Lower lobe of right lung (tissue), 2 donors: ENCODE data around the gene ESM1. TPM values are rescaled to one million over a fixed set of nuclear protein-coding genes. Genes with fewer than 3 reads are reported as not detected.

ENCODE experiments used
- ATAC-seq, 2 donors: fragments of 200-7000 bp; cut with Tn5 transposase; one replicate each; pipeline ENCODE4 v1.9.1; 2020 to 2022; ENCODE audit warnings: mild to moderate bottlenecking in 2 of 2, moderate library complexity in 2 of 2
- DNase-seq: peaks from one replicate; pipeline ENCODE4 v3.0.0-alpha.2; 2020
- H3K27ac ChIP-seq: fragments of 200-600 bp; one replicate; pipeline ENCODE4 v1.8.0; 2022
- H3K27me3 ChIP-seq: fragments of 200-600 bp; one replicate; pipeline ENCODE4 v1.8.0; 2022; ENCODE audit warnings: low read depth
- H3K36me3 ChIP-seq: fragments of 200-600 bp; one replicate; pipeline ENCODE4 v1.8.0; 2022; ENCODE audit warnings: mild to moderate bottlenecking
- H3K4me1 ChIP-seq: fragments of 200-600 bp; one replicate; pipeline ENCODE4 v1.8.0; 2022
- H3K4me3 ChIP-seq: fragments of 200-600 bp; one replicate; pipeline ENCODE4 v1.8.0; 2022; ENCODE audit warnings: mild to moderate bottlenecking
- H3K9me3 ChIP-seq: fragments of 200-600 bp; one replicate; pipeline ENCODE4 v1.8.0; 2022
- CTCF ChIP-seq: fragments of 200-600 bp; IDR thresholded peaks from one replicate; pipeline ENCODE4 v1.8.0; 2022; ENCODE audit warnings: antibody characterized with exemption, mild to moderate bottlenecking
- intact Hi-C: fragments of 100-400 bp; cut with DNase I; formaldehyde crosslinking; loops from one replicate; pipeline ENCODE4 v1.11.0; 2022
- total RNA-seq: library from RNA; stranded (reverse); fragmentation: NEBNext Ultra II Directional; extraction: Animal tissue kit (Norgen Biotek cat#: 25700); gene quantifications from one replicate; pipeline ENCODE4 v1.2.1, GENCODE V29; 2021
- donor health status: DM: no; HTN: yes; CAD: no; lungs with severe emphysema.

The ESM1 gene
- total RNA-seq, 1 donor from 2014 or later: 0.68 TPM

- TF ChIP-seq CTCF: peak; percentile 66
- Histone ChIP-seq H3K9me3 (no peaks in the 10 kb centered on the region), H3K36me3 (no peaks in the 10 kb centered on the region), H3K27ac (no peak overlapping the region), H3K4me3 (no peak overlapping the region), H3K4me1 (no peaks in the 10 kb centered on the region), H3K27me3 (no peaks in the 10 kb centered on the region)
- intact Hi-C loops: no loop called here
- ATAC-seq: no peak
- DNase-seq: no peak
Measured at GRCh38 chr5:54944364-54944763, 41.0 kb downstream of the ESM1 start.

- ATAC-seq (no peak), DNase-seq (no peak)
- Histone ChIP-seq H3K27me3 (no peaks in the 10 kb centered on the region), H3K36me3 (no peaks in the 10 kb centered on the region), H3K9me3 (no peaks in the 10 kb centered on the region), H3K27ac (no peak overlapping the region), H3K4me3 (no peak overlapping the region), H3K4me1 (no peaks in the 10 kb centered on the region)
- TF ChIP-seq CTCF: no peak
- intact Hi-C loops: no loop called here
Measured at GRCh38 chr5:54942064-54942778, 43.2 kb downstream of the ESM1 start.

GRCh38 chr5:54936201-54936600, 49.2 kb downstream of the ESM1 start:
- no peaks in the 10 kb centered on the region for H3K9me3 ChIP-seq
- no peaks in the 10 kb centered on the region for H3K36me3 ChIP-seq
- no peak for TF ChIP-seq CTCF
- DNase-seq (no peak), ATAC-seq (no peak)
- no peak overlapping the region for H3K27ac ChIP-seq
- no peaks in the 10 kb centered on the region for H3K4me1 ChIP-seq
- intact Hi-C loops: no loop called here
- H3K27me3 ChIP-seq: peaks cover 10% of the 10 kb centered on the region
- no peak overlapping the region for H3K4me3 ChIP-seq

GRCh38 chr5:54932789-54933188, 52.6 kb downstream of the ESM1 start:
- H3K4me1 ChIP-seq: no peaks in the 10 kb centered on the region
- H3K9me3 ChIP-seq: no peaks in the 10 kb centered on the region
- no peak for TF ChIP-seq CTCF
- no peak for DNase-seq
- peaks cover 10% of the 10 kb centered on the region for H3K27me3 ChIP-seq
- H3K36me3 ChIP-seq: no peaks in the 10 kb centered on the region
- intact Hi-C loops: no loop called here
- H3K4me3 ChIP-seq: no peak overlapping the region
- no peak overlapping the region for H3K27ac ChIP-seq
- no peak for ATAC-seq

GRCh38 chr5:54930736-54931135, 54.7 kb downstream of the ESM1 start:
- intact Hi-C loops: no loop called here
- no peaks in the 10 kb centered on the region for H3K9me3 ChIP-seq
- H3K4me3 ChIP-seq: no peak overlapping the region
- no peak overlapping the region for H3K27ac ChIP-seq
- H3K27me3 ChIP-seq: peaks cover 10% of the 10 kb centered on the region
- ATAC-seq (no peak), DNase-seq (no peak)
- TF ChIP-seq CTCF: no peak
- no peaks in the 10 kb centered on the region for H3K4me1 ChIP-seq
- no peaks in the 10 kb centered on the region for H3K36me3 ChIP-seq

Other genes starting within 250 kb of the ESM1 start
- gene GZMK, start 38.7 kb upstream of the ESM1 start, total RNA-seq: 1.8 TPM
- 9.6 TPM for gene GZMA, start 117.1 kb upstream of the ESM1 start, total RNA-seq
- gene GPX8, start 174.6 kb upstream of the ESM1 start, total RNA-seq: 10.8 TPM
- gene CDC20B, start 187.6 kb upstream of the ESM1 start, total RNA-seq: 0.24 TPM
- gene MCIDAS, start 241.7 kb upstream of the ESM1 start, total RNA-seq: 0.56 TPM
- 2.2 TPM for gene CCNO, start 248.0 kb upstream of the ESM1 start, total RNA-seq